ENCODE measurements around the gene KLF16.

The KLF16 gene

GRCh38 chr19:1806184-1807029 is 57.0 kb downstream of the KLF16 start:
- no peak for DNase-seq (ENCODE audit: low spot score)

GRCh38 chr19:1805401-1806183 is 57.8 kb downstream of the KLF16 start:
- no peak for DNase-seq (ENCODE audit: low spot score)

GRCh38 chr19:1804858-1805257 is 58.5 kb downstream of the KLF16 start:
- DNase-seq (ENCODE audit: low spot score) = no peak

Data from CD4-positive, alpha-beta T cell treated with Interleukin-15 for 4 hours (primary cell).